Stimulated activated CD8-positive, alpha-beta memory T cell treated with anti-CD3 and anti-CD28 coated beads, Interleukin-15, amount 100 ng/mL, for 48 hours (primary cell): ENCODE results near the gene ST6GALNAC3.

Experiments used
- DNase-seq, 2 donors: peaks; one replicate each; pipeline ENCODE4 v3.0.0-alpha.2; 2020; ENCODE audit warnings: low read depth in 2 of 2

ST6GALNAC3 gene

GRCh38 chr1:76247261-76247852 lies 172.8 kb downstream of the ST6GALNAC3 start:
- no peak for DNase-seq

- DNase-seq = no peak
Observed at GRCh38 chr1:76250271-76250670, 175.7 kb downstream of the ST6GALNAC3 start.

- DNase-seq = no peak
Observed at GRCh38 chr1:76252431-76252830, 177.9 kb downstream of the ST6GALNAC3 start.

GRCh38 chr1:76254104-76255030 lies 179.8 kb downstream of the ST6GALNAC3 start:
- DNase-seq = no peak

- no peak for DNase-seq
Observed at GRCh38 chr1:76256289-76257223, 182.0 kb downstream of the ST6GALNAC3 start.

- no peak for DNase-seq
Observed at GRCh38 chr1:76257823-76258222, 183.3 kb downstream of the ST6GALNAC3 start.

GRCh38 chr1:76259270-76259669 lies 184.7 kb downstream of the ST6GALNAC3 start:
- no peak for DNase-seq

GRCh38 chr1:76260279-76260678 lies 185.7 kb downstream of the ST6GALNAC3 start:
- DNase-seq = no peak

GRCh38 chr1:76262601-76263000 lies 188.1 kb downstream of the ST6GALNAC3 start:
- DNase-seq = no peak

- DNase-seq = no peak
Observed at GRCh38 chr1:76264642-76265041, 190.1 kb downstream of the ST6GALNAC3 start.

- no peak for DNase-seq
Observed at GRCh38 chr1:76266762-76267161, 192.2 kb downstream of the ST6GALNAC3 start.

- no peak for DNase-seq
Observed at GRCh38 chr1:76267631-76268030, 193.1 kb downstream of the ST6GALNAC3 start.

- DNase-seq = no peak
Observed at GRCh38 chr1:76268341-76268740, 193.8 kb downstream of the ST6GALNAC3 start.

- DNase-seq = no peak
Observed at GRCh38 chr1:76269155-76269554, 194.6 kb downstream of the ST6GALNAC3 start.

- no peak for DNase-seq
Observed at GRCh38 chr1:76274302-76274701, 199.8 kb downstream of the ST6GALNAC3 start.

- DNase-seq = no peak
Observed at GRCh38 chr1:76274718-76275117, 200.2 kb downstream of the ST6GALNAC3 start.

- no peak for DNase-seq
Observed at GRCh38 chr1:76278711-76279100, 204.2 kb downstream of the ST6GALNAC3 start.

- DNase-seq = no peak
Observed at GRCh38 chr1:76279101-76279748, 204.7 kb downstream of the ST6GALNAC3 start.

GRCh38 chr1:76281306-76281705 lies 206.8 kb downstream of the ST6GALNAC3 start:
- DNase-seq = no peak

- no peak for DNase-seq
Observed at GRCh38 chr1:76284842-76285241, 210.3 kb downstream of the ST6GALNAC3 start.

GRCh38 chr1:76285578-76286135 lies 211.1 kb downstream of the ST6GALNAC3 start:
- DNase-seq = no peak
